C4-2B (cell line): ENCODE data around the gene ARHGEF12.

Experiments
- CTCF ChIP-seq: fragments of 450-650 bp; conservative IDR thresholded peaks from 2 replicates; pipeline ENCODE4 v1.5.1; 2017; ENCODE audit warnings: mild to moderate bottlenecking
- ZFX ChIP-seq: fragments of 450-650 bp; IDR thresholded peaks from 2 replicates; pipeline ENCODE4 v1.6.1; 2017

GRCh38 chr11:120346233-120346632, 10.0 kb downstream of the ARHGEF12 start:
- TF ChIP-seq CTCF (no peak), ZFX (no peak)
